HepG2 (cell line): ENCODE results near the gene RNASE3. TPM values are rescaled to one million over a fixed set of nuclear protein-coding genes. Genes with fewer than 3 reads are reported as not detected.
A peak's percentile ranks its signal among the peaks of the same experiment; 100 is the strongest.

ENCODE experiments used
- ATAC-seq: fragments of 200-7000 bp; cut with Tn5 transposase; 3 replicates; pipeline ENCODE4 v1.9.1; 2020; ENCODE audit warnings: mild to moderate bottlenecking, moderate library complexity
- BruUV-seq: library from RNA; stranded (reverse); fragments of 400-500 nt; replicated peaks from 2 replicates; lab custom pipeline; 2021; lab: Mats Ljungman, UMichigan
- CTCF ChIA-PET: fragments of 300-600 bp; formaldehyde crosslinking; extraction: SDS; loops from one replicate; lab custom pipeline; 2021; ENCODE audit warnings: low total read pairs, inconsistent platforms, low intra/inter-chr PET ratio; lab: Yijun Ruan, JAX
- POLR2A ChIA-PET: fragments of 350-600 bp; sonication (Branson Sonifier 250); formaldehyde crosslinking; loops from one replicate; lab custom pipeline; 2020; ENCODE audit warnings: antibody characterized with exemption, inconsistent platforms; lab: Yijun Ruan, JAX
- DNase-seq: peaks from one replicate; pipeline ENCODE4 v3.0.0-alpha.2; 2015; ENCODE audit warnings: low spot score
- FAIRE-seq: peaks from 3 replicates; lab custom pipeline; 2011; peaks lifted over from hg19 to GRCh38; lab: Jason Lieb, UNC
- H2AFZ ChIP-seq: one replicate; pipeline ENCODE4 v1.6.1; 2011; ENCODE audit warnings: low read length, inconsistent platforms
- H3K27ac ChIP-seq: fragments of 300-600 bp; 3 replicates; pipeline ENCODE4 v1.8.0; 2011; ENCODE audit warnings: mixed run types, mild to moderate bottlenecking, mixed read lengths, low read length, inconsistent platforms; ENCODE audit not compliant: insufficient read depth; ENCODE audit errors: extremely low read length
- H3K27me3 ChIP-seq, 2 experiments: fragments of 200-600 bp in 1 of 2; 2 replicates in 1 of 2; 3 replicates in 1 of 2; pipeline versions ENCODE4 v1.6.0 to v1.8.0; 2011; ENCODE audit warnings: low read length in 2 of 2, mild to moderate bottlenecking in 2 of 2, moderate library complexity in 2 of 2, inconsistent platforms in 1 of 2; ENCODE audit not compliant: insufficient read depth in 2 of 2, control insufficient read depth in 1 of 2
- H3K36me3 ChIP-seq, 2 experiments: fragments of 200-600 bp in 1 of 2; replicated peaks in 1 of 2; 2 replicates in 1 of 2; 3 replicates in 1 of 2; pipeline versions ENCODE4 v1.5.1 to v1.8.0; 2011; ENCODE audit warnings: low read length in 2 of 2, inconsistent platforms in 1 of 2; ENCODE audit not compliant: insufficient read depth in 2 of 2, control insufficient read depth in 1 of 2
- H3K4me1 ChIP-seq: 2 replicates; pipeline ENCODE4 v1.5.1; 2012; ENCODE audit warnings: low read length, inconsistent platforms; ENCODE audit not compliant: insufficient read depth
- H3K4me2 ChIP-seq: 2 replicates; pipeline ENCODE4 v1.6.0; 2011; ENCODE audit warnings: low read depth, low read length, inconsistent platforms
- H3K4me3 ChIP-seq, 3 experiments: fragments of 200-600 bp in 1 of 3; sonication (generic), shearing (Covaris generic) in 1 of 3; replicated peaks in 1 of 3; 2 replicates each; pipeline ENCODE4 v1.5.1; 2011 to 2016; ENCODE audit warnings: low read length in 3 of 3, inconsistent platforms in 2 of 3, low read depth in 2 of 3, mild to moderate bottlenecking in 2 of 3, control low read depth in 1 of 3, mixed read lengths in 1 of 3; ENCODE audit not compliant: insufficient read depth in 1 of 3
- H3K79me2 ChIP-seq: one replicate; pipeline ENCODE4 v1.6.1; 2011; ENCODE audit warnings: low read length, inconsistent platforms; ENCODE audit not compliant: insufficient read depth
- H3K9ac ChIP-seq: 2 replicates; pipeline ENCODE4 v1.6.0; 2011; ENCODE audit warnings: mild to moderate bottlenecking, low read depth, low read length, inconsistent platforms; ENCODE audit not compliant: insufficient read depth
- H3K9me3 ChIP-seq: 2 replicates; pipeline ENCODE4 v1.5.1; 2012; ENCODE audit warnings: mild to moderate bottlenecking, low read length
- H4K20me1 ChIP-seq: 2 replicates; pipeline ENCODE4 v1.6.0; 2011; ENCODE audit warnings: inconsistent platforms, mild to moderate bottlenecking, low read length, moderate library complexity; ENCODE audit not compliant: insufficient read depth
- GABPB1 ChIP-seq: IDR thresholded peaks from 2 replicates; pipeline ENCODE4 v1.6.1; 2016; ENCODE audit warnings: mild to moderate bottlenecking, missing genetic modification reagents, moderate library complexity, missing compliant biosample characterization
- KAT8 ChIP-seq: IDR thresholded peaks from 2 replicates; pipeline ENCODE4 v1.6.1; 2016; ENCODE audit warnings: missing genetic modification reagents, missing compliant biosample characterization
- PTBP1 ChIP-seq: fragments of 200-400 bp; formaldehyde crosslinking; IDR thresholded peaks from 2 replicates; pipeline ENCODE4 v1.6.1; 2018; ENCODE audit warnings: low read length, low read depth; ENCODE audit not compliant: poor library complexity, severe bottlenecking
- STAG1 ChIP-seq: sonication (generic); formaldehyde crosslinking; IDR thresholded peaks from 2 replicates; pipeline ENCODE4 v1.4.0; 2020; ENCODE audit warnings: missing genetic modification reagents
- ZFP36L2 ChIP-seq: sonication (generic); formaldehyde crosslinking; IDR thresholded peaks from 2 replicates; pipeline ENCODE4 v1.4.0; 2020; ENCODE audit warnings: missing genetic modification reagents
- WGBS: methylation state at CpG from one replicate; pipeline ENCODE4 v1.1.6; 2017; ENCODE audit warnings: low lambda C conversion rate; 5-methylcytosine and 5-hydroxymethylcytosine counted together
- in situ Hi-C: cut with HindIII; loops from 2 replicates; pipeline ENCODE4 v1.10.0; 2017; ENCODE audit warnings: low pct_unique_long_range_greater_than_20kb; ENCODE audit not compliant: extremely low pct_ligation_motif_present
- intact Hi-C: fragments of 100-400 bp; cut with micrococcal nuclease; formaldehyde crosslinking; loops from one replicate; pipeline ENCODE4 v1.10.0; 2022; ENCODE audit not compliant: unreplicated experiment
- polyA plus RNA-seq, 8 experiments: library from polyadenylated mRNA; depleted of rRNA in 3 of 8; stranded (reverse) in 7 of 8; unstranded in 1 of 8; fragments of >200 nt; fragmentation: Illumina TruSeq in 4 of 8; extraction: Trizol in 4 of 8; gene quantifications; 2 replicates each; pipeline versions ENCODE4 v1.2.1 to v1.2.3, GENCODE V29; 2011 to 2016; ENCODE audit warnings: low read depth in 4 of 8, missing spikeins in 1 of 8, mixed read lengths in 1 of 8; ENCODE audit not compliant: insufficient read depth in 1 of 8
- total RNA-seq, 5 experiments: library from RNA; depleted of rRNA; stranded (reverse); fragments of >200 nt; fragmentation: Illumina TruSeq; extraction: Trizol; gene quantifications; 2 replicates each; pipeline ENCODE4 v1.2.3, GENCODE V29; 2016; ENCODE audit warnings: low read depth in 1 of 5
- TF ChIP-seq, protein P1 (sequence below): sonication (generic); formaldehyde crosslinking; IDR thresholded peaks from 2 replicates; pipeline ENCODE4 v1.5.0; 2020; ENCODE audit warnings: mild to moderate bottlenecking, missing genetic modification reagents, moderate library complexity

RNASE3 gene
- total and polyA plus RNA-seq, 2 of the 13 experiments (the other 11 are each of a cell fraction or from before 2014, with no cell fraction given): not detected

DNA sequence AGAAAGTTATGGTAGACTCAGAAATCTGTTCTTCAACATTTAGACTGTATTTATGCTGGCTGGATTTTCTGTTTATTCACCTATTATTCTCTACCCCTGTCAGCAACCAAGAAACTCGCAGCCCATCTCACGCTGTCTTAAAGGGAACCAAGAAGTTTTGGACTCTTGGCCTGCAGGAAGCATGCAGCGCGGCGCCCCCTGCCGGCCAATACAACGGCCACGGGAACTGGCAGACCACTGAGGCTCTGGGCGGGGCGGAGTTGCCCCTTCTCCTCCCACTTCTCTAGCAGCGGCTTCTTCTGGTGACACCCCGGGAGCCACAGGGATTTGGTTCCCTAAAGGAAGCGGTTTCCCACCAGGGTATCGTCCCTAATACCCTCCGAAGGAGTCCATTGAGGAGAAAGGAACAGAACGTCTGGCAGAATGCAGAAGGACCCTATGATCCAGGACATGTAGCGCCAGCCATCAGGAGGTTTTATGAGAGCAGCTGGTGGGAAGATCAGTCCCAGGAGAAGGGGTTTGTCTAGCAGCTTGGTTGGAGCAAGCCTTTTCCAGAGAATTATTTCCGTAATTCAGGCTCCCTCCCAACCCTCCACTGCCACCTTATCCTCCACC, 43.1 kb downstream of the RNASE3 start:
- Histone ChIP-seq H3K9ac (no peak overlapping the region), H3K79me2 (no peaks in the 10 kb centered on the region), H3K9me3 (no peaks in the 10 kb centered on the region), H4K20me1 (no peaks in the 10 kb centered on the region), H3K36me3 (no peaks in the 10 kb centered on the region), H3K27ac (no peak overlapping the region), H3K4me1 (no peaks in the 10 kb centered on the region)
- CTCF ChIA-PET: interaction anchor here (0.7 to 1.0 kb wide), 2 partner anchors 77 to 98 kb away, joined by 3 read pairs; no protein-coding TSS in a partner anchor
- no peak for DNase-seq
- in situ Hi-C loops: no loop called here
- ATAC-seq: peak; percentile 67
- intact Hi-C loops: no loop called here
- TF ChIP-seq ZFP36L2 (CRISPR knock-in tag): no peak
- TF ChIP-seq, protein P1, sequence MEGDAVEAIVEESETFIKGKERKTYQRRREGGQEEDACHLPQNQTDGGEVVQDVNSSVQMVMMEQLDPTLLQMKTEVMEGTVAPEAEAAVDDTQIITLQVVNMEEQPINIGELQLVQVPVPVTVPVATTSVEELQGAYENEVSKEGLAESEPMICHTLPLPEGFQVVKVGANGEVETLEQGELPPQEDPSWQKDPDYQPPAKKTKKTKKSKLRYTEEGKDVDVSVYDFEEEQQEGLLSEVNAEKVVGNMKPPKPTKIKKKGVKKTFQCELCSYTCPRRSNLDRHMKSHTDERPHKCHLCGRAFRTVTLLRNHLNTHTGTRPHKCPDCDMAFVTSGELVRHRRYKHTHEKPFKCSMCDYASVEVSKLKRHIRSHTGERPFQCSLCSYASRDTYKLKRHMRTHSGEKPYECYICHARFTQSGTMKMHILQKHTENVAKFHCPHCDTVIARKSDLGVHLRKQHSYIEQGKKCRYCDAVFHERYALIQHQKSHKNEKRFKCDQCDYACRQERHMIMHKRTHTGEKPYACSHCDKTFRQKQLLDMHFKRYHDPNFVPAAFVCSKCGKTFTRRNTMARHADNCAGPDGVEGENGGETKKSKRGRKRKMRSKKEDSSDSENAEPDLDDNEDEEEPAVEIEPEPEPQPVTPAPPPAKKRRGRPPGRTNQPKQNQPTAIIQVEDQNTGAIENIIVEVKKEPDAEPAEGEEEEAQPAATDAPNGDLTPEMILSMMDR (CRISPR knock-in tag): peak; percentile 52
- TF ChIP-seq STAG1: peak; percentile 29; the same call in 1 of the 2 replicates
- TF ChIP-seq KAT8 (CRISPR knock-in tag): no peak
- TF ChIP-seq GABPB1 (CRISPR knock-in tag): 0 out of 2 replicates have a peak, but pooled peaks have one; percentile 26
- no peak for TF ChIP-seq PTBP1
- TF ChIP-seq, all 625 proteins: peak for 3
- Histone ChIP-seq H3K4me3 (no peak overlapping the region), H3K27me3 (peaks cover 0 to 9% of the 10 kb centered on the region in 2 experiments; a peak in 1 of 5 replicates), H2AFZ (no peak overlapping the region), H3K4me2 (no peak overlapping the region)
- WGBS: 35% methylated on average over 18 of the region's 18 CpGs
- POLR2A ChIA-PET: no interaction called here
- BruUV-seq: no TSS peak
- FAIRE-seq: no peak
